ENCODE data around the gene P2RY12. TPM values are rescaled to one million over a fixed set of nuclear protein-coding genes. Genes with fewer than 3 reads are reported as not detected.

P2RY12 gene
- polyA plus RNA-seq, 1 donor from 2014 or later, result not detected

GRCh38 chr3:151400341-151400740 lies 15.8 kb upstream of the P2RY12 start:
- Histone ChIP-seq H3K9me3 (ENCODE audit: low read length) (no peaks in the 10 kb centered on the region), H3K27ac (ENCODE audit: low read length) (no peak overlapping the region), H3K9me2 (ENCODE audit: insufficient read depth, low read length) (no peaks in the 10 kb centered on the region)

GRCh38 chr3:151398895-151399294 lies 14.3 kb upstream of the P2RY12 start:
- Histone ChIP-seq H3K27me3 (ENCODE audit: insufficient read depth, low read depth, low read length) (no peaks in the 10 kb centered on the region), H3K79me2 (replicated peaks; ENCODE audit: insufficient read depth, low read length) (no peaks in the 10 kb centered on the region), H3K4me2 (ENCODE audit: low read length) (no peak overlapping the region), H2AFZ (ENCODE audit: low read depth, low read length) (no peak overlapping the region), H3K36me3 (ENCODE audit: insufficient read depth, low read length) (peaks cover 14% of the 10 kb centered on the region), H3K4me3 (ENCODE audit: low read length) (no peak overlapping the region), H3F3A (ENCODE audit: insufficient read depth, low read length, poor library complexity, severe bottlenecking) (no peaks in the 10 kb centered on the region), H3K9me2 (ENCODE audit: insufficient read depth, low read length) (no peaks in the 10 kb centered on the region), H3K27ac (ENCODE audit: low read length) (no peak overlapping the region), H4K20me1 (ENCODE audit: insufficient read depth) (no peaks in the 10 kb centered on the region), H3K9me3 (ENCODE audit: low read length) (no peaks in the 10 kb centered on the region), H3K9ac (ENCODE audit: low read length) (no peak overlapping the region)
- TF ChIP-seq REST (IDR thresholded peaks at IDR 0.05; ENCODE audit: borderline replicate concordance) (no peak), EP300 (conservative IDR thresholded peaks at IDR 0.05; ENCODE audit: poor library complexity, severe bottlenecking) (no peak), RAD21 (conservative IDR thresholded peaks at IDR 0.05) (no peak), TAF1 (IDR thresholded peaks at IDR 0.05; ENCODE audit: low read depth) (no peak)

More at GRCh38 chr3:151400341-151400740, 15.8 kb upstream of the P2RY12 start:
- Histone ChIP-seq H3K4me3 (ENCODE audit: low read length) (no peak overlapping the region), H3K36me3 (ENCODE audit: insufficient read depth, low read length) (peaks cover 14% of the 10 kb centered on the region), H4K20me1 (ENCODE audit: insufficient read depth) (no peaks in the 10 kb centered on the region), H3K9ac (ENCODE audit: low read length) (no peak overlapping the region), H3K79me2 (replicated peaks; ENCODE audit: insufficient read depth, low read length) (no peaks in the 10 kb centered on the region), H2AFZ (ENCODE audit: low read depth, low read length) (no peak overlapping the region), H3K4me2 (ENCODE audit: low read length) (no peak overlapping the region), H3F3A (ENCODE audit: insufficient read depth, low read length, poor library complexity, severe bottlenecking) (no peaks in the 10 kb centered on the region), H3K27me3 (ENCODE audit: insufficient read depth, low read depth, low read length) (no peaks in the 10 kb centered on the region)
- TF ChIP-seq POLR2AphosphoS5 (IDR thresholded peaks at IDR 0.05), result no peak
- TF ChIP-seq RAD21 (conservative IDR thresholded peaks at IDR 0.05), result no peak
- TF ChIP-seq EP300 (conservative IDR thresholded peaks at IDR 0.05; ENCODE audit: poor library complexity, severe bottlenecking), result no peak
- TF ChIP-seq REST (IDR thresholded peaks at IDR 0.05; ENCODE audit: borderline replicate concordance), result no peak
- TF ChIP-seq CTCF (IDR thresholded peaks at IDR 0.05; ENCODE audit: poor library complexity, severe bottlenecking), result no peak
- no peak for TF ChIP-seq EZH2 (IDR thresholded peaks at IDR 0.05; ENCODE audit: borderline replicate concordance, insufficient read depth, low read length, poor library complexity, severe bottlenecking)
- TF ChIP-seq TAF1 (IDR thresholded peaks at IDR 0.05; ENCODE audit: low read depth), result no peak
- no peak for TF ChIP-seq MXI1 (conservative IDR thresholded peaks at IDR 0.05; ENCODE audit: poor library complexity, severe bottlenecking)
- TF ChIP-seq SMC3 (conservative IDR thresholded peaks at IDR 0.05; ENCODE audit: poor library complexity), result no peak
